Suprapubic skin (tissue), 4 donors: ENCODE measurements around the gene SLCO4A1.

Experiments
- CTCF ChIP-seq, 2 donors: fragments of 200-600 bp in 1 of 2; fragments of 450-650 bp in 1 of 2; sonication (generic) in 1 of 2; IDR thresholded peaks; one replicate each; pipeline ENCODE4 v1.5.1; 2016 to 2019; ENCODE audit warnings: antibody characterized with exemption in 2 of 2, mild to moderate bottlenecking in 1 of 2, moderate library complexity in 1 of 2
- EP300 ChIP-seq: sonication (generic); formaldehyde crosslinking; IDR thresholded peaks from one replicate; pipeline ENCODE4 v1.6.1; 2017; ENCODE audit warnings: antibody characterized with exemption
- POLR2A ChIP-seq, 2 donors: fragments of 450-650 bp; IDR thresholded peaks; one replicate each; pipeline ENCODE4 v1.6.1; 2017; ENCODE audit warnings: antibody characterized with exemption in 2 of 2, mild to moderate bottlenecking in 2 of 2, moderate library complexity in 2 of 2
- POLR2AphosphoS5 ChIP-seq, 3 donors: sonication (generic); formaldehyde crosslinking; IDR thresholded peaks; one replicate each; pipeline ENCODE4 v1.6.1; 2017; ENCODE audit warnings: antibody characterized with exemption in 3 of 3

GRCh38 chr20:62611819-62612218 lies 30.5 kb upstream of the SLCO4A1 start:
- TF ChIP-seq CTCF (IDR thresholded peaks at IDR 0.05) (no peak), POLR2A (IDR thresholded peaks at IDR 0.05) (no peak), POLR2AphosphoS5 (IDR thresholded peaks at IDR 0.05) (no peak), EP300 (no peak)
